NCI-H2107 treated with DMSO at 0.1 percent for 48 hours (cell line): ENCODE data around the gene CACNA1H.

Experiments used
- DNase-seq: peaks from one replicate; lab custom pipeline; 2025; ENCODE audit not compliant: unreplicated experiment; lab: John Stamatoyannopoulos, UW

Gene CACNA1H

GRCh38 chr16:1122398-1122765 is 30.5 kb upstream of the CACNA1H start:
- no peak for DNase-seq

- DNase-seq, result no peak
Measured at GRCh38 chr16:1123525-1124230, 29.2 kb upstream of the CACNA1H start.

- no peak for DNase-seq
Measured at GRCh38 chr16:1124291-1124690, 28.6 kb upstream of the CACNA1H start.

- DNase-seq, result no peak
Measured at GRCh38 chr16:1124795-1125194, 28.1 kb upstream of the CACNA1H start.

GRCh38 chr16:1125471-1125870 is 27.4 kb upstream of the CACNA1H start:
- DNase-seq, result no peak

GRCh38 chr16:1126044-1126443 is 26.9 kb upstream of the CACNA1H start:
- DNase-seq, result no peak

- no peak for DNase-seq
Measured at GRCh38 chr16:1126586-1126985, 26.3 kb upstream of the CACNA1H start.

GRCh38 chr16:1127101-1127500 is 25.8 kb upstream of the CACNA1H start:
- DNase-seq, result no peak

GRCh38 chr16:1127971-1128715 is 24.8 kb upstream of the CACNA1H start:
- DNase-seq, result no peak

GRCh38 chr16:1129106-1129960 is 23.6 kb upstream of the CACNA1H start:
- DNase-seq, result no peak

- no peak for DNase-seq
Measured at GRCh38 chr16:1130382-1130781, 22.5 kb upstream of the CACNA1H start.

GRCh38 chr16:1131378-1131994 is 21.4 kb upstream of the CACNA1H start:
- DNase-seq, result no peak

- DNase-seq, result no peak
Measured at GRCh38 chr16:1132431-1132830, 20.5 kb upstream of the CACNA1H start.

GRCh38 chr16:1133271-1133670 is 19.6 kb upstream of the CACNA1H start:
- no peak for DNase-seq

- no peak for DNase-seq
Measured at GRCh38 chr16:1133810-1134520, 18.9 kb upstream of the CACNA1H start.

- no peak for DNase-seq
Measured at GRCh38 chr16:1134776-1135458, 18.0 kb upstream of the CACNA1H start.

GRCh38 chr16:1135459-1135825 is 17.5 kb upstream of the CACNA1H start:
- no peak for DNase-seq

GRCh38 chr16:1137604-1138003 is 15.3 kb upstream of the CACNA1H start:
- DNase-seq, result no peak

- no peak for DNase-seq
Measured at GRCh38 chr16:1140582-1141162, 12.2 kb upstream of the CACNA1H start.

GRCh38 chr16:1141191-1141590 is 11.7 kb upstream of the CACNA1H start:
- no peak for DNase-seq
